HG03175 (cell line): ENCODE results near the gene SLC51A.
"Not testable (repeated sequence)": the region's sequence is repeated elsewhere in the genome, so short reads cannot be mapped to it uniquely, and the experiment has no call there.

ENCODE experiments used
- ATAC-seq: cut with Tn5 transposase; IDR thresholded peaks from one replicate; pipeline ENCODE4 v1.9.1; 2021; ENCODE audit warnings: mild to moderate bottlenecking, moderate library complexity; ENCODE audit not compliant: unreplicated experiment

SLC51A gene

GRCh38 chr3:196237203-196237602 lies 20.9 kb downstream of the SLC51A start:
- no peak for ATAC-seq

- no peak for ATAC-seq
These were observed 22.6 kb downstream of the SLC51A start for GRCh38 chr3:196238612-196239560.

- no peak for ATAC-seq
These were observed 24.1 kb downstream of the SLC51A start for GRCh38 chr3:196240424-196240823.

GRCh38 chr3:196241704-196242103 lies 25.4 kb downstream of the SLC51A start:
- no peak for ATAC-seq

- ATAC-seq: not testable (repeated sequence)
These were observed 27.8 kb downstream of the SLC51A start for GRCh38 chr3:196244166-196244565.

- ATAC-seq: no peak
These were observed 30.4 kb downstream of the SLC51A start for GRCh38 chr3:196246612-196247308.

GRCh38 chr3:196251918-196252317 lies 35.6 kb downstream of the SLC51A start:
- ATAC-seq: no peak

- no peak for ATAC-seq
These were observed 38.3 kb downstream of the SLC51A start for GRCh38 chr3:196254376-196255283.

- no peak for ATAC-seq
These were observed 39.4 kb downstream of the SLC51A start for GRCh38 chr3:196255776-196256175.

GRCh38 chr3:196260784-196261183 lies 44.5 kb downstream of the SLC51A start:
- ATAC-seq: no peak

GRCh38 chr3:196263819-196264218 lies 47.5 kb downstream of the SLC51A start:
- no peak for ATAC-seq

- ATAC-seq: no peak
These were observed 52.2 kb downstream of the SLC51A start for GRCh38 chr3:196268284-196269163.

GRCh38 chr3:196270499-196270898 lies 54.2 kb downstream of the SLC51A start:
- no peak for ATAC-seq

GRCh38 chr3:196272826-196273225 lies 56.5 kb downstream of the SLC51A start:
- no peak for ATAC-seq

GRCh38 chr3:196273655-196274054 lies 57.3 kb downstream of the SLC51A start:
- no peak for ATAC-seq

GRCh38 chr3:196274585-196274984 lies 58.3 kb downstream of the SLC51A start:
- peak; percentile 93 for ATAC-seq

GRCh38 chr3:196275126-196275525 lies 58.8 kb downstream of the SLC51A start:
- no peak for ATAC-seq

GRCh38 chr3:196280689-196281440 lies 64.5 kb downstream of the SLC51A start:
- peak; percentile 66 for ATAC-seq

- no peak for ATAC-seq
These were observed 65.6 kb downstream of the SLC51A start for GRCh38 chr3:196281962-196282361.
